T-helper 17 cell (primary cell): ENCODE measurements around the gene KCTD2. TPM values are rescaled to one million over a fixed set of nuclear protein-coding genes. Genes with fewer than 3 reads are reported as not detected.

Experiments used
- ATAC-seq: fragments of 150-1000 bp; cut with Tn5 transposase; 2 replicates; pipeline ENCODE4 v1.10.0; 2021; ENCODE audit warnings: mild to moderate bottlenecking, moderate library complexity
- DNase-seq, 3 donors: peaks; one replicate each; pipeline versions ENCODE4 v3.0.0 to v3.0.0-alpha.2; 2020 to 2021
- H3K9me3 ChIP-seq: one replicate; pipeline ENCODE4 v1.7.0; 2013; ENCODE audit warnings: low read length, mild to moderate bottlenecking; ENCODE audit not compliant: control insufficient read depth, poor library complexity, severe bottlenecking
- H3K27ac Mint-ChIP-seq: one replicate; pipeline ENCODE4 v1.8.0; 2022; ENCODE audit warnings: mild to moderate bottlenecking, moderate library complexity, mixed read lengths
- H3K27me3 Mint-ChIP-seq: one replicate; pipeline ENCODE4 v1.8.0; 2022; ENCODE audit warnings: mixed read lengths
- H3K36me3 Mint-ChIP-seq: one replicate; pipeline ENCODE4 v1.8.0; 2022; ENCODE audit warnings: low read depth, mixed read lengths
- H3K4me1 Mint-ChIP-seq: one replicate; pipeline ENCODE4 v1.8.0; 2022; ENCODE audit warnings: mild to moderate bottlenecking, mixed read lengths
- H3K4me3 Mint-ChIP-seq: one replicate; pipeline ENCODE4 v1.8.0; 2022; ENCODE audit warnings: mild to moderate bottlenecking, moderate library complexity, mixed read lengths
- total RNA-seq, 4 donors: library from RNA in 2 of 4; stranded (reverse) in 2 of 4; gene quantifications; one replicate each; pipeline ENCODE4 v1.2.3 and lab custom pipeline; 2022 to 2026

KCTD2 gene
- total RNA-seq, 2 donors from 2014 or later = 20.4 to 27.7 TPM

GRCh38 chr17:75093548-75094158 lies 46.6 kb downstream of the KCTD2 start:
- no peaks in the 10 kb centered on the region for H3K9me3 ChIP-seq
- H3K4me1 Mint-ChIP-seq = peaks cover 35% of the 10 kb centered on the region
- ATAC-seq = no peak
- H3K27ac Mint-ChIP-seq = no peak overlapping the region
- DNase-seq = no peak
- no peak overlapping the region for H3K4me3 Mint-ChIP-seq
- H3K27me3 Mint-ChIP-seq = no peaks in the 10 kb centered on the region
- peaks cover 5% of the 10 kb centered on the region for H3K36me3 Mint-ChIP-seq

- ATAC-seq = no peak
- H3K27ac Mint-ChIP-seq = no peak overlapping the region
- H3K36me3 Mint-ChIP-seq = peaks cover 5% of the 10 kb centered on the region
- no peaks in the 10 kb centered on the region for H3K27me3 Mint-ChIP-seq
- H3K4me3 Mint-ChIP-seq = no peak overlapping the region
- peaks cover 25% of the 10 kb centered on the region for H3K4me1 Mint-ChIP-seq
- H3K9me3 ChIP-seq = no peaks in the 10 kb centered on the region
- no peak for DNase-seq
These were observed 47.9 kb downstream of the KCTD2 start for GRCh38 chr17:75094871-75095399.

- peaks cover 16% of the 10 kb centered on the region for H3K4me1 Mint-ChIP-seq
- no peak for DNase-seq
- ATAC-seq = peak; percentile 40
These were observed 49.1 kb downstream of the KCTD2 start for GRCh38 chr17:75096082-75096625.

GRCh38 chr17:75097865-75098264 lies 50.8 kb downstream of the KCTD2 start:
- H3K4me1 Mint-ChIP-seq = no peaks in the 10 kb centered on the region
- H3K9me3 ChIP-seq = no peaks in the 10 kb centered on the region
- peak overlapping the region; percentile 47 for H3K27ac Mint-ChIP-seq
- no peak for ATAC-seq
- peaks cover 3% of the 10 kb centered on the region for H3K36me3 Mint-ChIP-seq
- H3K27me3 Mint-ChIP-seq = no peaks in the 10 kb centered on the region
- no peak for DNase-seq
- no peak overlapping the region for H3K4me3 Mint-ChIP-seq

More at GRCh38 chr17:75096082-75096625, 49.1 kb downstream of the KCTD2 start:
- Mint-ChIP-seq H3K4me3 (no peak overlapping the region), H3K36me3 (peaks cover 5% of the 10 kb centered on the region), H3K27ac (peak overlapping the region; percentile 83), H3K27me3 (no peaks in the 10 kb centered on the region)
- H3K9me3 ChIP-seq = no peaks in the 10 kb centered on the region

GRCh38 chr17:75098861-75099260 lies 51.8 kb downstream of the KCTD2 start:
- H3K36me3 Mint-ChIP-seq = peaks cover 3% of the 10 kb centered on the region
- DNase-seq = no peak
- ATAC-seq = no peak
- H3K27ac Mint-ChIP-seq = no peak overlapping the region
- H3K4me3 Mint-ChIP-seq = no peak overlapping the region
- no peaks in the 10 kb centered on the region for H3K9me3 ChIP-seq
- H3K27me3 Mint-ChIP-seq = no peaks in the 10 kb centered on the region
- no peaks in the 10 kb centered on the region for H3K4me1 Mint-ChIP-seq

- Mint-ChIP-seq H3K4me1 (no peaks in the 10 kb centered on the region), H3K4me3 (no peak overlapping the region), H3K36me3 (peaks cover 3% of the 10 kb centered on the region), H3K27me3 (no peaks in the 10 kb centered on the region), H3K27ac (peak overlapping the region; percentile 62)
- no peak for ATAC-seq
- no peaks in the 10 kb centered on the region for H3K9me3 ChIP-seq
- DNase-seq = no peak
These were observed 53.0 kb downstream of the KCTD2 start for GRCh38 chr17:75099881-75100595.

- H3K27ac Mint-ChIP-seq = no peak overlapping the region
- no peak overlapping the region for H3K4me3 Mint-ChIP-seq
- no peaks in the 10 kb centered on the region for H3K9me3 ChIP-seq
- H3K36me3 Mint-ChIP-seq = peaks cover 3% of the 10 kb centered on the region
- DNase-seq (no peak), ATAC-seq (peak; percentile 55)
- H3K27me3 Mint-ChIP-seq = no peaks in the 10 kb centered on the region
- H3K4me1 Mint-ChIP-seq = no peaks in the 10 kb centered on the region
These were observed 55.4 kb downstream of the KCTD2 start for GRCh38 chr17:75102385-75102821.

GRCh38 chr17:75103601-75104554 lies 56.9 kb downstream of the KCTD2 start:
- Mint-ChIP-seq H3K36me3 (no peaks in the 10 kb centered on the region), H3K27me3 (no peaks in the 10 kb centered on the region), H3K4me1 (peaks cover 4% of the 10 kb centered on the region), H3K4me3 (no peak overlapping the region), H3K27ac (no peak overlapping the region)
- ATAC-seq (no peak), DNase-seq (no peak)
- H3K9me3 ChIP-seq = no peaks in the 10 kb centered on the region

GRCh38 chr17:75105126-75106080 lies 58.4 kb downstream of the KCTD2 start:
- Mint-ChIP-seq H3K27ac (no peak overlapping the region), H3K4me1 (peaks cover 7% of the 10 kb centered on the region), H3K36me3 (no peaks in the 10 kb centered on the region), H3K4me3 (no peak overlapping the region), H3K27me3 (no peaks in the 10 kb centered on the region)
- H3K9me3 ChIP-seq = no peaks in the 10 kb centered on the region
- ATAC-seq (no peak), DNase-seq (no peak)

GRCh38 chr17:75108193-75108592 lies 61.2 kb downstream of the KCTD2 start:
- H3K4me3 Mint-ChIP-seq = peak overlapping the region; percentile 75
- H3K36me3 Mint-ChIP-seq = peaks cover 4% of the 10 kb centered on the region
- ATAC-seq (no peak), DNase-seq (no peak)
- no peaks in the 10 kb centered on the region for H3K27me3 Mint-ChIP-seq
- H3K27ac Mint-ChIP-seq = peak overlapping the region; percentile 72
- no peaks in the 10 kb centered on the region for H3K9me3 ChIP-seq
- peaks cover 18% of the 10 kb centered on the region for H3K4me1 Mint-ChIP-seq

GRCh38 chr17:75109046-75109406 lies 62.0 kb downstream of the KCTD2 start:
- H3K4me1 Mint-ChIP-seq = peaks cover 22% of the 10 kb centered on the region
- H3K27me3 Mint-ChIP-seq = no peaks in the 10 kb centered on the region
- H3K27ac Mint-ChIP-seq = peak overlapping the region; percentile 82
- peak overlapping the region; percentile 87 for H3K4me3 Mint-ChIP-seq
- DNase-seq (no peak), ATAC-seq (peak; percentile 10)
- peaks cover 4% of the 10 kb centered on the region for H3K36me3 Mint-ChIP-seq
- H3K9me3 ChIP-seq = no peaks in the 10 kb centered on the region
